Stimulated activated CD8-positive, alpha-beta memory T cell treated with anti-CD3 and anti-CD28 coated beads, Interleukin-15, amount 100 ng/mL, for 4 hours (primary cell): Measurements from ENCODE around the gene INPP5F.
"Not testable (repeated sequence)": the region's sequence is repeated elsewhere in the genome, so short reads cannot be mapped to it uniquely, and the experiment has no call there.

Experiments
- DNase-seq, 2 donors: peaks; one replicate each; pipeline ENCODE4 v3.0.0-alpha.2; 2020; ENCODE audit warnings: low read depth in 2 of 2

The INPP5F gene

GRCh38 chr10:119776536-119776935 lies 50.7 kb downstream of the INPP5F start:
- DNase-seq: no peak

DNA sequence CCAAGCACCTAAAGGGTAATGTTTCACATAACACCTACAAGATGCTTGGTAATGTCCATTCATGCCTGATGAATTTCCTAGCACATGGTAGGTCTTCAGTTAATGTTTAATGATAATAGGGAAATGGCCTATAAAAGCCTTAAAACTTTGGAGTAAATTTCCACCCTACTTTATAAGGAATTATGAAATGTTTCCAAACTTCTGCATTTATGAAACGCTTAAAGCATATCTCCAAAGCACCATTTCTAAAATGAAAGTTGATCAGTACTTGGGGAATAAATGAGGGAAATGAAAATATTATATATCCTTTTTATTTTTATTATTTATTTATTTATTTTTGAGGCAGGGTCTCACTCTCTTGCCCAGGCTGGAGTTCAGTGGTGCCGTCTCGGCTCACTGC lies 51.8 kb downstream of the INPP5F start:
- DNase-seq: no peak

GRCh38 chr10:119778776-119779445 lies 53.1 kb downstream of the INPP5F start:
- no peak for DNase-seq

GRCh38 chr10:119780879-119781480 lies 55.1 kb downstream of the INPP5F start:
- no peak for DNase-seq

- DNase-seq: no peak
These were observed 55.6 kb downstream of the INPP5F start for GRCh38 chr10:119781498-119781897.

- no peak for DNase-seq
These were observed 57.3 kb downstream of the INPP5F start for GRCh38 chr10:119782981-119783664.

GRCh38 chr10:119783665-119784027 lies 57.8 kb downstream of the INPP5F start:
- no peak for DNase-seq

DNA sequence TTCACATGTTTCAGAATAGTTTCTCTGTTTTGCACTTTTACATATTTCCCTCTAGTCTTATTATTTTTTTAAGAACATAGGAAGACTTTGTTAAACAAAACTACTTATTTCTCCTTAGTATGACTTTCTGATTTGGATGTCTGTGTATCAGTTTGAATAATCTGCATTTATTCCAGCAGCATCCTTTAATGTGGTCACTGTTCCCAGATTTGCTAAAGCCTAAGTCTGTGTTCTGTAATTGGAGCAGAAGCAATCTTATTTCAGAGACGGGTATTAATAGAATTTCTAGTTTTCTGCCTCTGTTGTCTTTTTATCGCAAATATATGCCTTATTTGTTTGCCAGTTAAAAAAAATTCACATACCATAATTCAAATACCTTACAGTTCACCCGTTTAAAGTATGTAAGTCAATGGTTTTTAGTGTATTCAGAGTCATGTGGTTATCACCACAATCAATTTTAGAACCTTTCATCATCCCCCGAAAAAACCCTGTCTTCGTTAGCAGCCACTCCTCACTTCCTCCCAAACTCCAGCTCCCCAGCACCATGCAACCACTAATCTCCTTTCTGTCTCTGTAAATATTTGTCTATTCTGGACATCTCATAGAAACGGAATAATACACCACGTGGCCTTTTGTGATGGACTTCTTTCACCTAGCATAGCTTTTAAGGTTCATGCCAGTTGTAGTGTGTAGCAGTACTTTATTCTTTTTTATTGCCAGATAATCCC lies 58.7 kb downstream of the INPP5F start:
- no peak for DNase-seq

DNA sequence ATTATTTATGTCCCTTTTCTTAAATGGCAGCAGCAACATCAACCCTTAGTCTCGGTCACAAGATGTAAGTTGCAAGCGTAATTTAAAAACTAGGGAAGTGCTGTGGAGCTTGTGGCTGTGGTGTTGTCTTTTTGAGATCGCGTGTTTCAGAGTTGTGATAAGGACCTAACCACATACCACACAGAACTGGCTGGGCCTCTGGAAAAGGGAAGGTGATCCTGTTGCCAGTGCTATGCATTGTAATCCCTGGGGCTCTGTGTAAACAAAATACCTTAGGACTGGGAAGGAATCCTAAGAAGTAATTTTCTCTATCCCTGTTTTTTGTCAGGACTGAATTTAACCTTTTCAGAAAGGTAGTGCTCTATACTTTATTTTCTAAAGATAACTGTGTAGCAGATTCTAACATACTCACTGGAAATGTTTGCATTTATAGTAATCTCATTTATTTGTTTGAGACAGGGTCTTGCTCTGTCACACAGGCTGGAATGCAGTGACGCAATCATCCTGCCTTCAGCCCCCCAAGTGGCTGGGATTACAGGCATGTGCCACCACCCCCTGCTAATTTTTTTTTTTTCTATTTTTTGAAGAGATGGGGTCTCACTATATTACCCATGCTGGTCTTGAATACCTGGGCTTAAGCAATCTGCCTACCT lies 60.4 kb downstream of the INPP5F start:
- no peak for DNase-seq

- not testable (repeated sequence) for DNase-seq
These were observed 69.3 kb downstream of the INPP5F start for GRCh38 chr10:119795101-119795500.

GRCh38 chr10:119796039-119796438 lies 70.2 kb downstream of the INPP5F start:
- DNase-seq: no peak

DNA sequence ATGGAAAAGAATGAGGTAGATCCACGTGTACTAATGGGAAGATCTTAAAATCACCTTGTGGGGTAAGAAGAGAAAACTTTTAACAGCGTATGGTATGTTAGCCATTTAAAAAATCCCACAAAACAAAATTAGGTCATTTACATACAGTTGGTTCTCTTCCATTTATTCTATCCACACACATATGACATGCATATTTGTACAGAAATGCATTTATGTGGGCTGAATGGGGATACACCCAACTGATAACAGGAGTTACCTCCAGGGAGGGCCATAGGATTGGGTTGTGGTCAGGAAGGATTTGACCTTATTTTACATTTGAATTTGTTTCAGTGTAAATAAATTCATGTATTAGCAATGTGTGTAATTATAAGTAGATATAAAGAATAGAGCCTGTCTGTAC lies 75.3 kb downstream of the INPP5F start:
- DNase-seq: no peak

DNA sequence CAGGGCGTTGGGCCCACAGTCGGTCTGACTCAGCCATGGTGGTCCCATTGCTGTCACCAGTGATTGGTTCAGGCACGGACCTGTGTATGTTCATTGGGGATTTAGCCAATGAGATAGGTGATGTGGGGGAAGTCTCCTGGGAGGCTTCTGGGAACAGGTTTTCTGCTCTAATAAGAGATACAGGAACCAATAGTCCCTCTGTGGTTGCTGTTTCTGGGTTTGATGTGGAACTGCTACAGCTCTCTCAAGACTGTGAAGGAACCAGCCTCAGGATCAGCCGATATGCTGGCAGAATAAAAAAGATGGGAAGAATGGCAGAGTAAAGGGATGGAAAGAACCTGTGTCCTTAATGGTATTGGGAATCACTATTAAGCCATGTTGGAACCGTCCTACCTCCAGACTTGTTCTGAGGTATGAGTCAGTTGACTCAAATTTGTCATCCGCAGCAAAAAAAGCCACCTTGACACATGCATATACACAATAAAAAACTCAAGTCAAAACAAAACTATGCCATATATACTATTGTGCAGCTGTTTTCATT lies 76.2 kb downstream of the INPP5F start:
- DNase-seq: no peak

DNA sequence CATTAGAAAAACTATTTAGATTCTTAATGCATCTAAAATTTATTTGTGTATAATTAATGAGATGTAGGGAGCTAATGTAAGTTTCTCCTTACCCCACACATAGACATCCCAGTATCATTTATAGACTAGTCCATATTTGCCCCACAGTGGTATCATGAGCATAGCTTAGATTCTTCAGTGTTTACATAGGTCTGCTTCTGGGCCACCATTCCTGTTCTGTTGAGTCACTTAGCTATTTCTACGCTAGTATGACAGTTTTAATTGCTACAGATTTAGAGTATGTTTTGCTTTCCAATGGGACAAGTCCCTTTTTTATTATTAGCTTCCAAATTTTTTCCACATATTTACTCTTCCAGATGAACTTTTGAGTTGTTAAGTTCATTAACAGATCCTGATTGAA lies 77.4 kb downstream of the INPP5F start:
- no peak for DNase-seq

DNA sequence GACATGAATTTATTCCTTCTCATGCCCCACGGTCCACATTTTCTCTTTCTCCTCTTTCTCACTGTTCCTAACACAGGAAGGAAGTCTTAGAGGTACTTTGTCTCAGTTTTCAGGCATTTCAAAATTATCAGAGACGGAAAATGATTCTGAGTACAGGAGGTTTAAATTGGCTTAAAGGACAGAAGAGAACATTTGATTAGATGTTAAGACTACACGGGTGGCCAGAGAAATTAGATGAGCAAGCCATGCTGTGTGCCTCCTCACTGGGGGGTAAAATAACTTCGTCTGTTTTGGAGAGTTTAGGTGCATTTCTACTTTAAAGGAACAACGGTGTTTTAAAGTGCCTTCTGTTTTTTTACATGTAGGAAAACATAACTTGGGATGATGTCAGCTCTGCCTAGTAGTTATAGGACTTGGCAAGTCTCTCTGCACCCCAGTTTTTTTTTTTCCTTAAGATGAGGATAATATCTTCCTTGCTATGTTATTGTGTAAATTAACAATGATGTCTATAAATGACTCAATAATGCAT lies 79.9 kb downstream of the INPP5F start:
- DNase-seq: no peak

GRCh38 chr10:119806334-119807130 lies 80.7 kb downstream of the INPP5F start:
- DNase-seq: no peak

DNA sequence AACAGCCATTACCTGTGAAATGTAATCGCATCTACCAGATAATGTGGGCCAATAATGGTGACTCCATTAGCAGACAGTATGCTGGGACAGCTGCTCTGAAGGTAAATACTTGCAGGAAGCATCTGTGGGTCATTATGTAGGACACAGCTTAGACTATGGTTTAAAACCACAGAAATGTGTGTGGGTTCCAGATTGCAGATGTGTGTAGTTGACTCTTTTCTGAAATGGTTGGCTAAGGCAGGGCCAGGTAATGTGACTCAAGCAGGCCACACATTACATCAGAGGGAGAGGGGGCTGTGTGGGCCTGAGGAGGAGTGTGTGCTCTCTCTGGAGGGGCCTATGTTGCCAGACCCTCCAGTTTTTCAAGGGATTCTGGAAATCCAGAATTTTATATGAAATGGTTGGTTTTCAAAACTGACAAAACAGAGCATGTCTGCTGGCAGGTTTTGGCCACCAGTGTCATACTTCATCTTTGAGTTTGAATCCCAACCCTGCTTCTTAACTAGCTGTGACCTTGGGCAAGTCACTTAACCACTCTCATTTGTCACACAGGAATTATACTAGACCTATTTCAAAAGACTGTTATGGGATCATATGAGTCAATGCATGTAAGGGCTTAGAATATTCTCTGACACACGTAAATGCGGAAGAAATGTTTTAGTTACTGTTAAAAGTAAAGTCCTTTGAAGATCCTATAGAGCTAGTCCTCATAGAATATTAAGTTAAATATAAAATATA lies 82.3 kb downstream of the INPP5F start:
- no peak for DNase-seq

DNA sequence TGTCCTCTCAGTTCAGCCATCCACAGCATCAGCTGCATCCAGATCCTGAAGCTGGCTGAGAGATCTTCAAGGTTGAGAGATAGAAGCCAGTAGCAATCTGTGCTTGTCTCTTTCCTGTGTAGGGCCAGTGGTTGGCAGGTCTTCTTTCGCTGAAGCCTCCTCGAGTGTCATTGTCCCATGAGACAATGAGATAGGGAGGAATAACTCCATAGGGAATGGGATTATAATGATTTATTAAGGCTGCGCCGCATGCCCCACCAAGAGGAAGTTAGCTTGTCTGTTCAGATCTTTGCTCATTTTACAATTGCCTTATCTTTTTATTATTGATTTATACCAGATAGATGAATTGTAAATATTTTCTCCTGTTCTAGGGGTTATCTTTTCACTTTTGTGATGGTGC lies 85.3 kb downstream of the INPP5F start:
- DNase-seq: no peak

DNA sequence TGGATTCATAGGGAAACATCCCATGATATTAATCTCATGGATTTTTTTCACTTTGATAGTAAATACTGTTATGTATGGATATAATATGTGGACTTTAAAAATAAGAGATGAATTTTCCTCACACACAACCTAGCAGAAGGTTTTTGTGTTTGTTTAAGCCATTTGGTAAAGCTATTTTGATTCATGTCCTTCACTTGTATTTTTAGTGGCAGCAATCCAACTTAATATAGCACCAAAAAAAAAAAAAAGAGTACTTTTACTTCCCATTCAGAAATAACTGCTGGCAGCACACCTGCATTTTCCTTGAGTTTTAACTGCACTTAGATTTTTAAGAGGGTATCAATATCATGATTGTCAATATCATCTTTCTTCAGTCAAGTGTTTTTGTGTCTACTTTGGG lies 86.8 kb downstream of the INPP5F start:
- no peak for DNase-seq

GRCh38 chr10:119815671-119816070 lies 89.8 kb downstream of the INPP5F start:
- no peak for DNase-seq
